ENCODE measurements around the gene JPT2. TPM values are rescaled to one million over a fixed set of nuclear protein-coding genes. Genes with fewer than 3 reads are reported as not detected.

Gene JPT2
- total and polyA plus RNA-seq, 4 experiments from 2014 or later = 4.8 to 43.1 (median 24.4) TPM

DNA sequence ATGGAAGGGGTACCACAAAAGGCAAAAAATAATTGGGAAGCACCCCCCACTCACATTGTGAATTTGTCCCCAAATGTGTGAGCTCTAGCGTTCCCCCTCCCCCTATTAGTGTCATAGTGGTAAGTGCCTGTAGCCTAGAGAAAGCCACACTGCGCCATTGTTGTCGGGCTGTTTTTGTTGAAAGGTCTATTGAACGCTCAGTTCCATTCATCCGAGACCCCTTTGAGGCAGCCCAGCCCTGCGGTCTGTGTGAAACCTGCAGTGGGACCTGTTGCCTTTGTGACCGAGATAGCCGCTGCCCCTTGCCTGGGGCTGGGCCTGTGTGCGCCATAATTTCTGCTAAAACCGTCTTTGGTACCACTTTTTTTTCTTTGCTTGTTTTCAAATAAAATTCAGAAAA lies 3.0 kb downstream of the JPT2 start:
- peaks cover 5 to 20% of the 10 kb centered on the region in 2 donors for H3K36me3 Mint-ChIP-seq
- H3K27ac Mint-ChIP-seq = peak overlapping the region in 3 of 7 donors; percentile 32 to 63 (median 54)
- no peaks in the 10 kb centered on the region for H3K27me3 Mint-ChIP-seq
- no peak for DNase-seq
- Histone ChIP-seq H3K4me3 (ENCODE audit: low read length in 2 of 2) (no peak overlapping the region), H3K27ac (ENCODE audit: low read depth, low read length) (no peak overlapping the region), H3K9me3 (ENCODE audit: control insufficient read depth in 1 of 2, low read length in 2 of 2) (no peaks in the 10 kb centered on the region), H3K4me1 (ENCODE audit: insufficient read depth, low read length) (peaks cover 28% of the 10 kb centered on the region), H3K27me3 (ENCODE audit: insufficient read depth, low read length) (no peaks in the 10 kb centered on the region), H3K36me3 (ENCODE audit: insufficient read depth, low read length) (peaks cover 30% of the 10 kb centered on the region)
- H3K4me1 Mint-ChIP-seq = peaks cover 15 to 51% (median 32%) of the 10 kb centered on the region in 4 donors
- H3K4me3 Mint-ChIP-seq = peak overlapping the region in 5 of 8 donors; percentile 12 to 71 (median 35)
- POLR2A ChIA-PET (ENCODE audit: partially characterized antibody) = no interaction called here
- CTCF ChIA-PET (ENCODE audit: partially characterized antibody) = interaction anchor here (0.9 kb wide), 1 partner anchor 25 kb away, joined by 5 read pairs; the partner anchor contains the start of gene MAPK8IP3
- H3K9me3 Mint-ChIP-seq = peaks cover 0 to 2% (median 0%) of the 10 kb centered on the region in 8 donors
- intact Hi-C loops (cut with micrococcal nuclease) = no loop called here

DNA sequence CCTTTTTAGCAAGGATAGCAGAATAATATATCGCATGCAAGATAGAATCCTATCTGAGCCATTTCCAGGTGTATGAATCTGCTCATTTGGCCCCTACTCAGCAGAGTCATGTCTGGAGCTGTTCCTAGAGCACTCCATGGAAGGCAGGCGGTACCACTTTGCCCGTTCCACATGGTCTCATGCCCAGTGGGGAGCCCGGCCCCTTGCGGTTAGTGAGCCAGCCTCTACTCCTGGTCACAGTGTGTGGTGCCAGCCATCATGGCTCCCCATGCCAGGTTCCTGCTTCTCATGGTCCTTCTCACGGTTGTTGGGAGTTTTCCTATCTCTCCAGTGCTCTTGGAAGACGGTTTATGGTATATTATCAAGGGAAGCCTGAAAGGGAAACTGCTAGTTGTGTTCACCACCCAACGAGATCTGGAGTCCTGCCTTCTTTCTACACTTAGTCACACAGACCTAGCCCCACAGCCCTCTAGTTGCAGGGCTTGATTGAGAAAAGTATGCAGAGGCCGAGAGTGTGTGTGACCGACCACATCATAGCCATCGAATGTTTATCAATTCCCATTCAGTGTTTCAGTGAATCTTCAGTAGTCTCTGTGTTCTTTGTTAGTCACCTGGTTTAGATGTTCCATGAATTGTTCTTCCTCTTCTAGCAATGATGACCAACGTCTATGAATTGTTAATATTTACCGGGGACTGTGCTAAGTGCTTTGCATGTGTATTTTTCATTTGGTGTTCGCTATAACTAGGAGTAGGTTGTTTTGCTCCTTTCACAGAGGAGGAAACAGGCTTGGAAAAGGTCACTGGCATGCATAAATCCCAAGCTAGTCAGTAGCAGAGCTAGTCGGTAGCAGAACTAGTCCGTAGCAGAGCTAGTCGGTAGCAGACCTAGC lies 9.6 kb downstream of the JPT2 start:
- intact Hi-C loops (cut with micrococcal nuclease) = no loop called here
- no peak for DNase-seq
- Mint-ChIP-seq H3K27me3 (no peaks in the 10 kb centered on the region), H3K4me3 (no peak overlapping the region), H3K9me3 (no peaks in the 10 kb centered on the region), H3K36me3 (peaks cover 31 to 60% of the 10 kb centered on the region in 2 donors), H3K4me1 (peaks cover 4 to 21% (median 6%) of the 10 kb centered on the region in 4 donors), H3K27ac (peak overlapping the region in 4 of 7 donors; percentile 4 to 41 (median 19))
- Histone ChIP-seq H3K27me3 (ENCODE audit: insufficient read depth, low read length) (no peaks in the 10 kb centered on the region), H3K36me3 (ENCODE audit: insufficient read depth, low read length) (peaks cover 64% of the 10 kb centered on the region), H3K4me3 (ENCODE audit: low read length in 2 of 2) (no peak overlapping the region), H3K9me3 (ENCODE audit: control insufficient read depth in 1 of 2, low read length in 2 of 2) (no peaks in the 10 kb centered on the region), H3K4me1 (ENCODE audit: insufficient read depth, low read length) (no peaks in the 10 kb centered on the region), H3K27ac (ENCODE audit: low read depth, low read length) (no peak overlapping the region)
- ChIA-PET POLR2A (ENCODE audit: partially characterized antibody) (no interaction called here), CTCF (ENCODE audit: partially characterized antibody) (no interaction called here)

DNA sequence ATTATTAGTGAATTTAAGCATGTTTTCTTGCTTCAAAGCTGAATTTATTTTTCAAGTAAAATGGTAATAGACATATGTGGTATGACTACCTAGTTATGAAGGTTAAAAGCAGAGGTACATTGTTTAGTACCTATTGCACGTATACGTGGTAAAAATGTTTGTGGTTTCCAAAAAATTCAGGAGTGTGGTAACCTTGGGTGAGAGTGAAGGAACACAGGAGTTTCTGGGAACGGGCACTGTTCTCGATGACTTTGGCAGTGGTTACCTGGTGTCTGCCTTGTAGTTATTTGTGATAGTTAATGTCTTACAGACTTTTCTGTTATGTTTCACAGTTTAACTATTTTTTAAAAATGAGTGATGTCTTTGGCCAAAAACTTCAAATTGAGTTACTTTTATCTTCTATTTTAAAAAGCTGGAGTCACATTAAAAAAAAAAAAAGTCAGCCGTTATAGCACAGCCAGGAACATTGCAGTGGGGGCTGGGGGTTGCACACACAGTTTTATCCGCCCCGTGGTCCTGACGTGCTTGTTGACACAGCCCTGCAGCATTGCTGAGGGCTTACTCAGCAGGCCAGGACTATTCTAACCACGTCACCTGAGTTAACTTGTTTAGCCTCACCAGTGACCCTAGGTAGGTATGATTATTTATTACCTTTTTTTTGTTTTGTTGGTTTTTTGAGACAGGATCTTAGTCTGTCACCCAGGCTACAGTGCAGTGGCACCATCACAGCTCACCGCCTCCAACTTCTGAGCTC lies 10.9 kb downstream of the JPT2 start:
- no peak for DNase-seq
- no peak overlapping the region for H3K27ac ChIP-seq (ENCODE audit: low read depth, low read length)
- POLR2A ChIA-PET (ENCODE audit: partially characterized antibody) = interaction anchor here (1.4 kb wide), 1 partner anchor 10 kb away, joined by 3 read pairs; the partner anchor contains the start of gene JPT2
- Mint-ChIP-seq H3K27ac (peak overlapping the region in 2 of 7 donors; percentile 17 to 64), H3K4me3 (no peak overlapping the region), H3K36me3 (peaks cover 44 to 67% of the 10 kb centered on the region in 2 donors), H3K27me3 (no peaks in the 10 kb centered on the region), H3K4me1 (peaks cover 0 to 18% (median 4%) of the 10 kb centered on the region in 4 donors), H3K9me3 (no peaks in the 10 kb centered on the region)
- CTCF ChIA-PET (ENCODE audit: partially characterized antibody) = interaction anchor here (1.2 kb wide), 1 partner anchor 325 kb away, joined by 3 read pairs; no protein-coding TSS in a partner anchor
- H3K27me3 ChIP-seq (ENCODE audit: insufficient read depth, low read length) = no peaks in the 10 kb centered on the region
- H3K4me3 ChIP-seq (ENCODE audit: low read length in 2 of 2) = no peak overlapping the region
- no peaks in the 10 kb centered on the region for H3K4me1 ChIP-seq (ENCODE audit: insufficient read depth, low read length)
- H3K9me3 ChIP-seq (ENCODE audit: control insufficient read depth in 1 of 2, low read length in 2 of 2) = no peaks in the 10 kb centered on the region
- intact Hi-C loops (cut with micrococcal nuclease) = no loop called here
- H3K36me3 ChIP-seq (ENCODE audit: insufficient read depth, low read length) = peaks cover 70% of the 10 kb centered on the region

DNA sequence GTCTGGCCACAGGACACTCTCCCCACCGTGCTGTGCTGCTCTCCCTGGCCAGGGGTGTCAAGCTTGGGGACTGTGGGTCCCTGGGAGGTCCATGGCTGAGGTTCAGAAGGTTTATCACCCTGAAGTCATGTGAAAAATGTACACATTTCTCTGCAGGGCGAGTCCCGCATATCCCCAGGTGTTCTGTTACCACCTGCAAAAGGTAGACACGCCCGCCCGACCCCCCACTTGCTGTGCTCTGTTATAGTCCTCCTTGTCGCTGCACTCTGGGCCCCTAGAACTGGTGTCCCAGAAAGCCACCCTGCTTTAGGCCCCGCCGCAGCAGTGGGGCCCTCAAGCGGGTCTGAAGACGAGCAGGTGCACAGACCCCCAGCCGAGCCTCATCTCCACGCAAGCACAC lies 11.8 kb downstream of the JPT2 start:
- POLR2A ChIA-PET (ENCODE audit: partially characterized antibody) = interaction anchor here (1.4 kb wide), 1 partner anchor 11 kb away, joined by 3 read pairs; the partner anchor contains the start of gene JPT2

DNA sequence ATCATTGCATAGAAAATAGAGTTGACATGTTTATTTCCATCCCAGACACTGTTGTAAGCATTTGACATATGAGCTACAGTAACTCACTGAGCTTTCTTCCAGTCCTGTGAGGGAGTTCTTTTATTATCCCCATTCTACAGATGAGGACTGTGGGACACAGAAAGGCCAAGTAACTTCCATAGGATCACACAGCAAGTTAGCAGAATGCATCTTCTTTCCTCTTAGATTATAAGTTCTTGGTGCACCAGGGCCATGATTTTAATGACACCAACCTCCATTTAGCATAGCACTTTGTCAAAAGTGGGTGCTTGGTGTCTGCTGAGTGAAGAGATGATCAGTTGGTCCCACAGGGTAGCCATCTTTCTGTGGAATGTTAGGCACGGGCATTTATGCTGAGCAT lies 12.7 kb downstream of the JPT2 start:
- POLR2A ChIA-PET (ENCODE audit: partially characterized antibody) = interaction anchor here (2.3 kb wide), 1 partner anchor 15 kb away, joined by 8 read pairs; the partner anchor contains the start of gene MAPK8IP3
- Mint-ChIP-seq H3K36me3 (peaks cover 43 to 71% of the 10 kb centered on the region in 2 donors), H3K27me3 (no peaks in the 10 kb centered on the region), H3K4me3 (no peak overlapping the region), H3K4me1 (peaks cover 0 to 18% (median 4%) of the 10 kb centered on the region in 4 donors), H3K27ac (peak overlapping the region in 1 of 7 donors; percentile 51), H3K9me3 (no peaks in the 10 kb centered on the region)
- H3K4me3 ChIP-seq (ENCODE audit: low read length in 2 of 2) = no peak overlapping the region
- H3K27me3 ChIP-seq (ENCODE audit: insufficient read depth, low read length) = no peaks in the 10 kb centered on the region
- DNase-seq = no peak
- intact Hi-C loops (cut with micrococcal nuclease) = no loop called here
- CTCF ChIA-PET (ENCODE audit: partially characterized antibody) = interaction anchor here (1.7 kb wide), 1 partner anchor 33 kb away, joined by 5 read pairs; no protein-coding TSS in a partner anchor
- no peak overlapping the region for H3K27ac ChIP-seq (ENCODE audit: low read depth, low read length)
- peaks cover 57% of the 10 kb centered on the region for H3K36me3 ChIP-seq (ENCODE audit: insufficient read depth, low read length)
- no peaks in the 10 kb centered on the region for H3K9me3 ChIP-seq (ENCODE audit: control insufficient read depth in 1 of 2, low read length in 2 of 2)
- no peaks in the 10 kb centered on the region for H3K4me1 ChIP-seq (ENCODE audit: insufficient read depth, low read length)

More for the DNA sequence above, 11.8 kb downstream of the JPT2 start:
- H3K27ac Mint-ChIP-seq = no peak overlapping the region
- Histone ChIP-seq H3K27ac (ENCODE audit: low read depth, low read length) (no peak overlapping the region), H3K9me3 (ENCODE audit: control insufficient read depth in 1 of 2, low read length in 2 of 2) (no peaks in the 10 kb centered on the region), H3K27me3 (ENCODE audit: insufficient read depth, low read length) (no peaks in the 10 kb centered on the region), H3K4me1 (ENCODE audit: insufficient read depth, low read length) (no peaks in the 10 kb centered on the region), H3K4me3 (ENCODE audit: low read length in 2 of 2) (no peak overlapping the region), H3K36me3 (ENCODE audit: insufficient read depth, low read length) (peaks cover 65% of the 10 kb centered on the region)
- H3K36me3 Mint-ChIP-seq = peaks cover 46 to 73% of the 10 kb centered on the region in 2 donors
- no peak overlapping the region for H3K4me3 Mint-ChIP-seq
- DNase-seq = no peak
- CTCF ChIA-PET (ENCODE audit: partially characterized antibody) = no interaction called here
- peaks cover 0 to 18% (median 4%) of the 10 kb centered on the region in 4 donors for H3K4me1 Mint-ChIP-seq
- intact Hi-C loops (cut with micrococcal nuclease) = no loop called here
- no peaks in the 10 kb centered on the region for H3K27me3 Mint-ChIP-seq
- H3K9me3 Mint-ChIP-seq = no peaks in the 10 kb centered on the region

DNA sequence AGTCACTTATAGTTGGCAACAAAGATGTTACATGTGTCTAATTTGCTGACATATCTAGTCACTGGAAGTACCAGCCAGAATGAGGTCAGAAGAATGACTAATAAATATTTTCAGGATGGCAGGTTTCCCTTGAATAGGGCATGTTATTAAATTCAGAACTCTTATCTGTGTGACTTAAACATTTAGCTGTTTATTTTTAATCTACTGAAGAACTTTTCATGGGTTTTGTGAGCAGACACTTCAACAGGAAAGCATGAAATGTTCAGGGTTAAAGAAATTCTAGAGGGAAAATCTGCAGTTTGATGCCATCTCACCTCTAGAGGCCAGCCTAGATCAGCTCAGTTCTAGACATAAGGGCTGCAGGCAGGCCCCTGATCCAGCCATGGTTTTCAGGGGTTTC lies 13.2 kb downstream of the JPT2 start:
- no peaks in the 10 kb centered on the region for H3K9me3 Mint-ChIP-seq
- H3K36me3 Mint-ChIP-seq = peaks cover 41 to 72% of the 10 kb centered on the region in 2 donors
- Histone ChIP-seq H3K4me3 (ENCODE audit: low read length in 2 of 2) (no peak overlapping the region), H3K9me3 (ENCODE audit: control insufficient read depth in 1 of 2, low read length in 2 of 2) (no peaks in the 10 kb centered on the region), H3K36me3 (ENCODE audit: insufficient read depth, low read length) (peaks cover 56% of the 10 kb centered on the region), H3K4me1 (ENCODE audit: insufficient read depth, low read length) (no peaks in the 10 kb centered on the region), H3K27me3 (ENCODE audit: insufficient read depth, low read length) (no peaks in the 10 kb centered on the region), H3K27ac (ENCODE audit: low read depth, low read length) (no peak overlapping the region)
- POLR2A ChIA-PET (ENCODE audit: partially characterized antibody) = interaction anchor here (2.3 kb wide), 1 partner anchor 15 kb away, joined by 8 read pairs; the partner anchor contains the start of gene MAPK8IP3
- H3K4me1 Mint-ChIP-seq = peaks cover 0 to 18% (median 4%) of the 10 kb centered on the region in 4 donors
- DNase-seq = no peak
- H3K27ac Mint-ChIP-seq = no peak overlapping the region
- H3K4me3 Mint-ChIP-seq = no peak overlapping the region
- intact Hi-C loops (cut with micrococcal nuclease) = no loop called here
- H3K27me3 Mint-ChIP-seq = no peaks in the 10 kb centered on the region
- CTCF ChIA-PET (ENCODE audit: partially characterized antibody) = interaction anchor here (1.7 kb wide), 1 partner anchor 32 kb away, joined by 5 read pairs; no protein-coding TSS in a partner anchor

All from CD4-positive, alpha-beta memory T cell (primary cell).